Heart left ventricle (tissue), 13 donors: ENCODE measurements around the gene ASB13.

ENCODE experiments used
- POLR2A ChIP-seq, 2 donors: fragments of 450-650 bp; IDR thresholded peaks; one replicate each; pipeline ENCODE4 v1.6.1; 2017; ENCODE audit warnings: antibody characterized with exemption in 2 of 2, mild to moderate bottlenecking in 2 of 2, moderate library complexity in 2 of 2
- TF ChIP-seq, protein P1 (sequence below), 12 donors: fragments of 200-600 bp; sonication (generic) in 4 of 12; IDR thresholded peaks; one replicate each; pipeline versions ENCODE4 v1.5.0 to v1.8.0; 2018 to 2022; ENCODE audit warnings: antibody characterized with exemption in 12 of 12, mild to moderate bottlenecking in 5 of 12
- donor health status: ischemic (EF 13 %, LVEDD 7.1; RV severe dilation, severe dysfunction).
- donor health status: DM: no; HTN: yes; CAD: no.
- donor health status: DM: no; HTN: no; CAD: no.
- donor health status: ischemic (EF 25% LVEDD 6.9; RV normal size, moderate dysfunction).
- donor health status: ischemic (EF 25% LVEDD 5.7; RV mildly dilated, moderate dysfunction).
- donor health status: ischemic (EF 35%, LVEDD 5.7; RV mildly dilated, moderate dysfunction).
- donor health status: nonischemic (EF 11% LVEDD 7.7; RV severe dilation, severe dysfunction).
- donor health status: DM: yes; HTN: yes; CAD: no.
- donor health status: PGD.
- donor health status: ischemic (EF 29% LVEDD 5.4; RV normal size, mild dysfunction).
- donor health status: nonischemic (EF 23%, LVEDD 6.1; RV moderate dilation, normal function).

DNA sequence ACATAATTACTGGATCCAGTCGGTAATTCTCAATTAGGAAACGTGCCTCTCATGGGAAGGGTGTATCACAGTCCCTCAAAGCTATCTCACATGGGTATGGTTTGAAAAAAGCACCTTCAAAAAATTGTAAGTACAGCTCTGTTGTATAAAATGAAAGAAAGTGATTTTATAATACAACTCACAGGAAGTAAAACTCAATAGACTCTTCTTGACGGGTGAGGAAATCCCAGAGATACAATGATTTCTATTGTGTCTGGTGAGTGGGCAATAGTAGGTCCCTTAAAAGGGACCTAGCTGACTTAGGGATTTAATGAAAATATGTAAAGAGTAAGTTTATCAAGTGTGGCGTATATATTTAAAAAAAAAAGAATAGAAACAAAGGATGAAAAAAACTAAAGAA lies 45.2 kb upstream of the ASB13 start:
- TF ChIP-seq, protein P1, sequence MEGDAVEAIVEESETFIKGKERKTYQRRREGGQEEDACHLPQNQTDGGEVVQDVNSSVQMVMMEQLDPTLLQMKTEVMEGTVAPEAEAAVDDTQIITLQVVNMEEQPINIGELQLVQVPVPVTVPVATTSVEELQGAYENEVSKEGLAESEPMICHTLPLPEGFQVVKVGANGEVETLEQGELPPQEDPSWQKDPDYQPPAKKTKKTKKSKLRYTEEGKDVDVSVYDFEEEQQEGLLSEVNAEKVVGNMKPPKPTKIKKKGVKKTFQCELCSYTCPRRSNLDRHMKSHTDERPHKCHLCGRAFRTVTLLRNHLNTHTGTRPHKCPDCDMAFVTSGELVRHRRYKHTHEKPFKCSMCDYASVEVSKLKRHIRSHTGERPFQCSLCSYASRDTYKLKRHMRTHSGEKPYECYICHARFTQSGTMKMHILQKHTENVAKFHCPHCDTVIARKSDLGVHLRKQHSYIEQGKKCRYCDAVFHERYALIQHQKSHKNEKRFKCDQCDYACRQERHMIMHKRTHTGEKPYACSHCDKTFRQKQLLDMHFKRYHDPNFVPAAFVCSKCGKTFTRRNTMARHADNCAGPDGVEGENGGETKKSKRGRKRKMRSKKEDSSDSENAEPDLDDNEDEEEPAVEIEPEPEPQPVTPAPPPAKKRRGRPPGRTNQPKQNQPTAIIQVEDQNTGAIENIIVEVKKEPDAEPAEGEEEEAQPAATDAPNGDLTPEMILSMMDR (IDR thresholded peaks at IDR 0.05), result no peak
- no peak for TF ChIP-seq POLR2A (IDR thresholded peaks at IDR 0.05)
